Coronary artery (tissue), 2 donors: Measurements from ENCODE around the gene MAST4.

Experiments
- DNase-seq: peaks from one replicate; pipeline ENCODE4 v3.0.0-alpha.2; 2017; ENCODE audit warnings: low spot score
- H3K27ac ChIP-seq, 2 donors: fragments of 200-600 bp; sonication (generic); one replicate each; pipeline ENCODE4 v1.5.1; 2016 to 2019
- H3K4me3 ChIP-seq: fragments of 200-600 bp; sonication (generic); 2 replicates; pipeline ENCODE4 v1.5.1; 2016; ENCODE audit warnings: mild to moderate bottlenecking, moderate library complexity
- TF ChIP-seq, protein P1 (sequence below): fragments of 200-600 bp; sonication (generic); IDR thresholded peaks from one replicate; pipeline ENCODE4 v1.5.1; 2019; ENCODE audit warnings: antibody characterized with exemption

MAST4 gene

DNA sequence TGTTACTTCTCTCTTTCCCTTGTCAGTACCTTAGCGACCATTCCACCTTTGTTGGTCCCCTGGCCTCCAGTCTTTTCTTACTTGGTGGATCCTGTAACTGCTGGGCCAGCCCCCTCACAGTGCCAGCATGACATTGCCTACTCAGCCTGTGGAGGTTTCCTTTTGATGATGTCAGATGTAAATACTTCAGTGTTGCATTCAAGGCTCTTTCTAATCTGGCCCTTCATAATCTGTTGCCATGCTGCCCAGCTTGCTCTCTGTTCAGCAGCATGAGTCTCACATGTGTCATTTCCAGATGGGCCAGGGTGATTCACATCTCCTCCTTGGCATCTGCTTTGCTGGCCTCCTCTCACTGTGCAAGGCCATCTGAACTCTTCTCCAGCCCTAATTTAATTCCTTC, 57.1 kb downstream of the MAST4 start:
- TF ChIP-seq, protein P1, sequence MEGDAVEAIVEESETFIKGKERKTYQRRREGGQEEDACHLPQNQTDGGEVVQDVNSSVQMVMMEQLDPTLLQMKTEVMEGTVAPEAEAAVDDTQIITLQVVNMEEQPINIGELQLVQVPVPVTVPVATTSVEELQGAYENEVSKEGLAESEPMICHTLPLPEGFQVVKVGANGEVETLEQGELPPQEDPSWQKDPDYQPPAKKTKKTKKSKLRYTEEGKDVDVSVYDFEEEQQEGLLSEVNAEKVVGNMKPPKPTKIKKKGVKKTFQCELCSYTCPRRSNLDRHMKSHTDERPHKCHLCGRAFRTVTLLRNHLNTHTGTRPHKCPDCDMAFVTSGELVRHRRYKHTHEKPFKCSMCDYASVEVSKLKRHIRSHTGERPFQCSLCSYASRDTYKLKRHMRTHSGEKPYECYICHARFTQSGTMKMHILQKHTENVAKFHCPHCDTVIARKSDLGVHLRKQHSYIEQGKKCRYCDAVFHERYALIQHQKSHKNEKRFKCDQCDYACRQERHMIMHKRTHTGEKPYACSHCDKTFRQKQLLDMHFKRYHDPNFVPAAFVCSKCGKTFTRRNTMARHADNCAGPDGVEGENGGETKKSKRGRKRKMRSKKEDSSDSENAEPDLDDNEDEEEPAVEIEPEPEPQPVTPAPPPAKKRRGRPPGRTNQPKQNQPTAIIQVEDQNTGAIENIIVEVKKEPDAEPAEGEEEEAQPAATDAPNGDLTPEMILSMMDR = no peak
- DNase-seq = no peak
- Histone ChIP-seq H3K27ac (no peak overlapping the region), H3K4me3 (no peak overlapping the region)

GRCh38 chr5:66655395-66656324, 59.5 kb downstream of the MAST4 start:
- no peak overlapping the region for H3K27ac ChIP-seq
- no peak for DNase-seq
- TF ChIP-seq, protein P1 = no peak

GRCh38 chr5:66658516-66658915, 62.3 kb downstream of the MAST4 start:
- TF ChIP-seq, protein P1 = no peak
- Histone ChIP-seq H3K27ac (no peak overlapping the region), H3K4me3 (no peak overlapping the region)
- DNase-seq = no peak

More at GRCh38 chr5:66655395-66656324, 59.5 kb downstream of the MAST4 start:
- H3K4me3 ChIP-seq = peak overlapping the region; percentile 16

GRCh38 chr5:66659780-66660179, 63.6 kb downstream of the MAST4 start:
- Histone ChIP-seq H3K27ac (no peak overlapping the region), H3K4me3 (no peak overlapping the region)
- TF ChIP-seq, protein P1 = no peak
- DNase-seq = no peak

GRCh38 chr5:66660396-66660795, 64.2 kb downstream of the MAST4 start:
- no peak overlapping the region for H3K27ac ChIP-seq
- no peak for DNase-seq
- TF ChIP-seq, protein P1 = no peak
- no peak overlapping the region for H3K4me3 ChIP-seq

DNA sequence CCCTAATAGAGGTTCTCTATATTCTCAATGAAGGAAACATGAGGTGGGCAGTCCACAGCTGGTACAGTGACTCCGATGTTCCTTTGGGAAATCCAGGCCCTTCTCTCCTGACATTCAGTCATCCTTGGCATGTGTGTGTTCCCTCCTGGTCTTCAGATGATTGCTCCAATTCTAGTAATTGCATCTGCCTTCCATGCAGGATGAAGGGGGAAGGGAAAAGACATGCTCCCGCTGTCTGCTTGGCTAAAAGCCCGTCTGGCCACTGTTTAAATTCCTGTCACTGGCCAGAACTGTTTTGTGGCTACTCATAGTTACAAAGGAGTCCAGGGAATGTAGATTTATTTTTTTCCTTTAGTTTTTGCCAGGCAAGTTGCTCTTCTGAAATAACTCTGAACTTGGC, 65.0 kb downstream of the MAST4 start:
- no peak for DNase-seq
- H3K4me3 ChIP-seq = no peak overlapping the region
- no peak overlapping the region for H3K27ac ChIP-seq
- TF ChIP-seq, protein P1 = no peak

GRCh38 chr5:66666778-66667177, 70.6 kb downstream of the MAST4 start:
- TF ChIP-seq, protein P1 = no peak
- Histone ChIP-seq H3K4me3 (no peak overlapping the region), H3K27ac (no peak overlapping the region)
- DNase-seq = no peak
